Tibial artery (tissue), 4 donors: ENCODE measurements around the gene MSI2.

ENCODE experiments used
- DNase-seq, 2 donors: peaks; one replicate each; pipeline ENCODE4 v3.0.0-alpha.2; 2019
- H3K27ac ChIP-seq, 2 donors: fragments of 200-600 bp; sonication (generic) in 1 of 2; 1 replicate in 1 of 2; 2 replicates in 1 of 2; pipeline ENCODE4 v1.5.1; 2018 to 2019; ENCODE audit warnings: mild to moderate bottlenecking in 1 of 2
- H3K27me3 ChIP-seq, 2 donors: fragments of 200-600 bp; sonication (generic) in 1 of 2; one replicate each; pipeline versions ENCODE4 v1.5.1 to v1.6.0; 2016 to 2019
- H3K36me3 ChIP-seq, 3 donors: fragments of 200-600 bp; sonication (generic) in 2 of 3; one replicate each; pipeline ENCODE4 v1.5.1; 2016 to 2019; ENCODE audit warnings: mild to moderate bottlenecking in 2 of 3
- H3K4me1 ChIP-seq, 4 donors: fragments of 200-600 bp; sonication (generic) in 2 of 4; 1 replicate in 3 of 4; 2 replicates in 1 of 4; pipeline ENCODE4 v1.5.1; 2016 to 2019
- H3K4me3 ChIP-seq, 2 donors: fragments of 200-600 bp; sonication (generic) in 1 of 2; 1 replicate in 1 of 2; 2 replicates in 1 of 2; pipeline ENCODE4 v1.5.1; 2018 to 2019; ENCODE audit warnings: mild to moderate bottlenecking in 2 of 2
- H3K9me3 ChIP-seq, 3 donors: fragments of 200-600 bp; sonication (generic) in 1 of 3; one replicate each; pipeline ENCODE4 v1.5.1; 2016 to 2019
- intact Hi-C: fragments of 100-400 bp; cut with DNase I; formaldehyde crosslinking; loops from one replicate; pipeline ENCODE4 v1.15.0; 2023; ENCODE audit warnings: low total_unique reads
- TF ChIP-seq, protein P1 (sequence below), 2 experiments: fragments of 200-600 bp in 1 of 2; fragments of 450-650 bp in 1 of 2; IDR thresholded peaks; one replicate each; pipeline ENCODE4 v1.5.1; 2017 to 2019; ENCODE audit warnings: antibody characterized with exemption in 2 of 2, mild to moderate bottlenecking in 1 of 2, moderate library complexity in 1 of 2

The MSI2 gene

GRCh38 chr17:57726213-57726790, 470.0 kb downstream of the MSI2 start:
- Histone ChIP-seq H3K4me1 (no peaks in the 10 kb centered on the region), H3K4me3 (no peak overlapping the region), H3K27ac (no peak overlapping the region), H3K27me3 (peaks cover 0 to 17% of the 10 kb centered on the region in 2 donors), H3K9me3 (no peaks in the 10 kb centered on the region), H3K36me3 (no peaks in the 10 kb centered on the region)
- TF ChIP-seq, protein P1, sequence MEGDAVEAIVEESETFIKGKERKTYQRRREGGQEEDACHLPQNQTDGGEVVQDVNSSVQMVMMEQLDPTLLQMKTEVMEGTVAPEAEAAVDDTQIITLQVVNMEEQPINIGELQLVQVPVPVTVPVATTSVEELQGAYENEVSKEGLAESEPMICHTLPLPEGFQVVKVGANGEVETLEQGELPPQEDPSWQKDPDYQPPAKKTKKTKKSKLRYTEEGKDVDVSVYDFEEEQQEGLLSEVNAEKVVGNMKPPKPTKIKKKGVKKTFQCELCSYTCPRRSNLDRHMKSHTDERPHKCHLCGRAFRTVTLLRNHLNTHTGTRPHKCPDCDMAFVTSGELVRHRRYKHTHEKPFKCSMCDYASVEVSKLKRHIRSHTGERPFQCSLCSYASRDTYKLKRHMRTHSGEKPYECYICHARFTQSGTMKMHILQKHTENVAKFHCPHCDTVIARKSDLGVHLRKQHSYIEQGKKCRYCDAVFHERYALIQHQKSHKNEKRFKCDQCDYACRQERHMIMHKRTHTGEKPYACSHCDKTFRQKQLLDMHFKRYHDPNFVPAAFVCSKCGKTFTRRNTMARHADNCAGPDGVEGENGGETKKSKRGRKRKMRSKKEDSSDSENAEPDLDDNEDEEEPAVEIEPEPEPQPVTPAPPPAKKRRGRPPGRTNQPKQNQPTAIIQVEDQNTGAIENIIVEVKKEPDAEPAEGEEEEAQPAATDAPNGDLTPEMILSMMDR (IDR thresholded peaks at IDR 0.05) = no peak
- intact Hi-C loops = no loop called here
- no peak for DNase-seq

GRCh38 chr17:57726838-57727237, 470.5 kb downstream of the MSI2 start:
- H3K36me3 ChIP-seq = no peaks in the 10 kb centered on the region
- no peaks in the 10 kb centered on the region for H3K9me3 ChIP-seq
- no peak for DNase-seq
- TF ChIP-seq, protein P1 (IDR thresholded peaks at IDR 0.05) = no peak
- intact Hi-C loops = no loop called here
- H3K27ac ChIP-seq = no peak overlapping the region
- no peak overlapping the region for H3K4me3 ChIP-seq
- no peaks in the 10 kb centered on the region for H3K4me1 ChIP-seq
- H3K27me3 ChIP-seq = peaks cover 0 to 17% of the 10 kb centered on the region in 2 donors

DNA sequence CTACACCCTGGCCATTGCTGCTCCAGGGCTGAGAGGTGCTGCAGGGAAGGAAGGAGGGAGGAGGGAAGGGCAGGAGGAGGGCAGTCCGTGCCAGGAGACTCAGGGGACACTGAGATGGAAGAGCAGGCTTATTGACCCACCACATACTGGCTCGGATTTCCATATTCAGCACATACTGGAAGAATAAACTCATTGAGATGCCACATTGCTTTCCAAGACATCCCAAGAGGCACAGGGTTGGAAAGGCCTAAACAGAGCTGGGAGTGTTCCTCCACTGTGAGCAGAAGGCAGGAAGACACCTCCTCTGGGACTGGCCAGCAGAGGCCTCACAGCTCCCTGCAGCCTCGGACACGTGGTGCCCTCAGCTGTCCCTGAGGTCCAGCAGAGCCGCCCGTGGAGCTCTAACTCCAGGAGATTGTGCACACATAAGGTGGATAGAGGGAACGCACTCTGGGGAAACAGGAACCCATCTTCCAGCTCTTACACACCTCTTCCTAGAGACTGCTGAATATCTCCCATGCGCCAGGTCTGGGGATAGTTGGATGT, 471.4 kb downstream of the MSI2 start:
- intact Hi-C loops = no loop called here
- H3K27ac ChIP-seq = no peak overlapping the region
- no peak for DNase-seq
- peaks cover 0 to 17% of the 10 kb centered on the region in 2 donors for H3K27me3 ChIP-seq
- no peaks in the 10 kb centered on the region for H3K36me3 ChIP-seq
- TF ChIP-seq, protein P1 (IDR thresholded peaks at IDR 0.05) = no peak
- H3K4me1 ChIP-seq = no peaks in the 10 kb centered on the region
- H3K9me3 ChIP-seq = no peaks in the 10 kb centered on the region
- no peak overlapping the region for H3K4me3 ChIP-seq

- no peak for DNase-seq
- no peak overlapping the region for H3K4me3 ChIP-seq
- H3K4me1 ChIP-seq = no peaks in the 10 kb centered on the region
- H3K27ac ChIP-seq = no peak overlapping the region
- H3K27me3 ChIP-seq = peaks cover 0 to 13% of the 10 kb centered on the region in 2 donors
- no peaks in the 10 kb centered on the region for H3K36me3 ChIP-seq
- no peaks in the 10 kb centered on the region for H3K9me3 ChIP-seq
- intact Hi-C loops = no loop called here
- TF ChIP-seq, protein P1 (IDR thresholded peaks at IDR 0.05) = no peak
These were observed 473.8 kb downstream of the MSI2 start for GRCh38 chr17:57730026-57730701.

GRCh38 chr17:57732062-57732461, 475.7 kb downstream of the MSI2 start:
- intact Hi-C loops = no loop called here
- Histone ChIP-seq H3K9me3 (no peaks in the 10 kb centered on the region), H3K36me3 (no peaks in the 10 kb centered on the region), H3K4me1 (no peaks in the 10 kb centered on the region), H3K4me3 (no peak overlapping the region), H3K27me3 (peaks cover 0 to 11% of the 10 kb centered on the region in 2 donors), H3K27ac (no peak overlapping the region)
- DNase-seq = no peak
- TF ChIP-seq, protein P1 (IDR thresholded peaks at IDR 0.05) = no peak
